Transverse colon (tissue), 3 donors: Measurements from ENCODE around the gene ABCA1.

Source experiments
- CTCF ChIP-seq, 5 experiments: fragments of 200-600 bp in 3 of 5; fragments of 450-650 bp in 2 of 5; sonication (generic) in 3 of 5; IDR thresholded peaks; 1 replicate in 2 of 5; 2 replicates in 3 of 5; pipeline ENCODE4 v1.5.1; 2016 to 2017; ENCODE audit warnings: antibody characterized with exemption in 5 of 5, inconsistent platforms in 3 of 5, mild to moderate bottlenecking in 2 of 5, moderate library complexity in 1 of 5
- POLR2A ChIP-seq: fragments of 450-650 bp; IDR thresholded peaks from one replicate; pipeline ENCODE4 v1.6.1; 2016; ENCODE audit warnings: antibody characterized with exemption, mild to moderate bottlenecking, moderate library complexity

GRCh38 chr9:104841601-104842141 lies 86.3 kb downstream of the ABCA1 start:
- no peak for TF ChIP-seq POLR2A
- TF ChIP-seq CTCF (IDR thresholded peaks at IDR 0.05): no peak
